Measurements from ENCODE around the gene FOXD4.
"Not testable (repeated sequence)": the region's sequence is repeated elsewhere in the genome, so short reads cannot be mapped to it uniquely, and the experiment has no call there.

Gene FOXD4

DNA sequence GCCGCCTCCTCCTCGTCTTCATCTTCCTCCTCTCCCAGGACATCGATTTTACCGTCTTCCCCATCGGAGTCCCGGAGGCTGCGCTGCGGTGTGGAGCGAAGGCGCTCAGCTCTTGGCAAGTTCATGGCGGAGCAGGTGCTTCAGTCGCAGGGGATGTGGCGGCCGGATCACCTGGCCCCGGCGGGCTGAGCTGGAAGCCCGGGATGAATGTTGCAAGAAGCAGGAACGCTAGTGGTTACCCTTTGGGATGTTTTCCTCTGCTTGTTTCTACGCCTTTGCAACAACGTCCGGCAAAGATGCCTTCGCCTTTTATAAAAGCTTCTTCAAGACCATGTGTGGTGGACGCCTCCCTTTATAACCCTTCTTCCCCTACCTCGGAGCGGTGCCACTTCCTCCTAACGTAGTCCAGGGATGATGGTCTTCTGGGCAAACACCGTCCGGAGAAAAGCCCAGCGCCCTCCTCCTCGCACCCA, at the start of gene FOXD4:
Gene FOXD4 (minus strand): TSS at position 423 of the 473 bp plus-strand sequence. CDS start 298 bp downstream, at position 125.
- not testable (repeated sequence) for DNase-seq (ENCODE audit: low read depth in 2 of 2, low spot score in 1 of 2)

DNA sequence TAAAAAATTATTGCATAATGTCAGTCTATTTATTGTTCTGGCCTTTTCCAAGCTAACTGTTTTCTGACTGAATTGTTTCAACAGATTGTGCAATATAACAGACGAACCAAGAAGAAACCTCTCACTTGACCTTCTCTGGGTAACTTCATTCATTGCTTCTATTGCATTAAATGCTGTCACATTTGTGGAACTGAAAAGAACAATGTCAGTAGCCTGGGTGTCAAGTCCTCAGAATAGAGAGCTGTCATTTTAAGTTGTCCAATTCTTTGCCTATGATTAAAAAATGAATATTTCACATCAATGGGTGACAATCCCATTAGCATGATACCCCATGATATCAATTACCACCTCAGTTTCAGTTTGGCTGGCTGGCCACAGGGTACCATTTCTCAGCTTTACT, 41.7 kb upstream of the FOXD4 start:
- DNase-seq (ENCODE audit: low read depth in 2 of 2, low spot score in 1 of 2) = not testable (repeated sequence)

DNA sequence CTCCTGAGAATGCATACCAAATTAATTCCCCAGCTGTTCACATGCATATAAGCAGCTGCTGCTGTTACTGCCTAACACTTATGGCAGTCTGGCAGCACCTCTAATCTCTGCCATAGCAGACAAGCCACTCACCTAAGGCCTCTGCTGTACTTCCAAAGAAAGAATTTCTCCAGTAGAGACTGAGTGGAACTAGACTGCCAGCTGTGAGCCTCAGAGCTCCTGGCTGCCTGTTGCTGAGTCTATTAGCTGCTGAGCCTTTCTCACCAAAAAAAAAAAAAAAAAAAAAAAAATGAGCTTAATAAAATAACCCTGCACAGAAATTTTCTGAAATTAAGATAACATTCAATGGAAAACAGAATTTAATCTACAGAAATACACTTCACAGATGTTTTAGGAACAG, 33.0 kb upstream of the FOXD4 start:
- not testable (repeated sequence) for DNase-seq (ENCODE audit: low read depth in 2 of 2, low spot score in 1 of 2)

GRCh38 chr9:139880-140279, 21.7 kb upstream of the FOXD4 start:
- not testable (repeated sequence) for DNase-seq (ENCODE audit: low read depth in 2 of 2, low spot score in 1 of 2)

DNA sequence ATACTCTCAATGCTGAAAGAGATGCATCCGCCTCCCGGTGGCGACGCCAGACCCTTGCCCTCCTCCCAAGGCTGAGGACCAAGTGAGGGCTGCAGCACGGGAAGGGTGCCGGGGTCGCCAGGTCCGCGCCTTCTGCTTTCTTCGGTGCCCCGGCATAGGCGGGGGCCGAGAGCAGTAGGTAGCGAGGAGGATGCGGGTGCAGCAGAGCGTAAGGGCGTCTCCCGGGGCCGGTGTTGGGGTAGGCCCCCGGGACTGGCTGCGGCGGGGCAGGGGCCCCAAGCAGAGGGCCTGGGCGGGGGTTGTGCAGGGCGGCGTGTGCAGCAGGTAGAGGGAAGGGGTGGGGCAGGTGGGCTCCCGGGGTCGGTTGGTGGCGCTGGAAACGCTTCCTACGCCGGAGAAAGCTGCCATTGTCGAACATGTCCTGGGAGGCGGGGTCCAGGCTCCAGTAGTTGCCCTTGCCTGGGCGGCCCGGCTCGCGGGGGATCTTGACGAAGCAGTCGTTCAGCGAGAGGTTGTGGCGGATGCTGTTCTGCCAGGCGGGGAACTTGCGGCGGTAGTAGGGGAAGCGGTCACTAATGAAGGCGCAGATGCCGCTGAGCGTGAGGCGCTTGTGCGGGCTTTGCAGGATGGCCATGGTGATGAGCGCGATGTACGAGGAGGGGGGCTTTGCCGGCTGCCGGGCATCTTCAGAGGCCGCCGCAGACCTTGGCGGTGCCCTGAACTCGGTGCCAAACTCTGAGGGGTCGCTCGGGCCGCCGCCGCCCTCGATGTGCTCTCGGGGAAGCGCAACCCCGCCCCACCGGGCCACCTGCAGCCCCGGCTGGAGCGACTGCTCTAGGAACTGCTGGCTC, 848 bp downstream of the FOXD4 start:
- not testable (repeated sequence) for DNase-seq (ENCODE audit: low read depth in 2 of 2, low spot score in 1 of 2)

- DNase-seq (ENCODE audit: low read depth in 2 of 2, low spot score in 1 of 2) = not testable (repeated sequence)
Measured at GRCh38 chr9:116239-117077, 1.8 kb downstream of the FOXD4 start.

DNA sequence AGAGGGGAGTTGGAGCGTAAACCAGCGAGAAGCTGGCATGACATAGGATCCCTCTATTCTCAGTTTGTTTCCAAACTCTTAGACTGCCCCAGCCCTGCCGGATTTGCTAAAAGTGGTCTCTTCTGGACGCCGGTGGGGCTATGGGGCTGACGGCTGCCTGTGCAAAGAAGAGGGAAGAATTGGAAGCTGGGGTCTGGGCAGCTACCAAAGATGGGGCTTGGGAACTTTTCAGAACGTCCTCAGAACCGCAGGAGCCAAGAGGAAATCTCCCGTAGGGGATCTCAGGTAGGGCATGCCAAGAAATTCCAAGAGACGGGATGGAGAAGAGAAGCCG, 3.1 kb downstream of the FOXD4 start:
- DNase-seq (ENCODE audit: low read depth in 2 of 2, low spot score in 1 of 2) = not testable (repeated sequence)

DNA sequence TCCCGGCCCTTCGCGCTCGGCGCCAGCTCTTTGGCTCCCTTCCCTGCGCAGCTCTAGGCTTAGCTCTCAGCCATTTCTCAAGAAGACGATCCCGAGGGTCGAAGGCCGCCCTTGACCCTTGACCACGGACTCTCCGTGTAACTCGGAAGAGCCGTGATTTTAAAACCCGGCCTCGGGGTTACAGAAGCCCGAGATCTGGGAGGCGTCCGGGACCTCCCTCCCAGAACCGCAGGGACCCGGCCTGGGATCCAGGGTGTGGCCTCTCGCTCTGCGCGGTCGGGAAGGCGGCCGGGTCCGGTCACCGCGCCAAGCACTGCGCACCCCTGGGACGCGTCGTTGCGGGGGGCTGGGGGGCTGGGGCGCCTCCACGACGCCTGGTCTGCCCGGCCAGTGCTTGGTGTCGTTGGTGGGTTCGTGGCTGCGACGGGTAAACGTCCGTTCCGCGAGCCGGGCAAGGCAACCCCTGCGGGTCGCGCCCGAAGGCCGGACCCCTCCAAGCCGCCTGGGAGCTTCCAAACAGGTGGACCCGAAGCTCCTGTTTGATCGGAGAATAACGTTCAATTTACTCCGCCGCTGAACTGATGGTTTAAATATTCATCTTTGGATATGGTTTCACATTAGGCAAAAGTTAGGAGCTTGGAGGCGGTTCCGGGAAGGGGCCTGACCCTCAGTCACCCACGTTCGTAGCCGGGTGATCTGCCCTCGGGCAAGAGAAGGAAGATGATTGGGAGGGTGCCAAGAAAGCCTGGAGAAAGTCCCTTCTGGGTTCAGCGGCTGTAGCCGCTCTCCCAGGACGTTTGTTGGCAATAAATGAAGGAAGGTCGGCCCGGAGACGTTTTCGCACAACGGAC, 3.7 kb downstream of the FOXD4 start:
- not testable (repeated sequence) for DNase-seq (ENCODE audit: low read depth in 2 of 2, low spot score in 1 of 2)

GRCh38 chr9:113468-114266, 4.5 kb downstream of the FOXD4 start:
- not testable (repeated sequence) for DNase-seq (ENCODE audit: low read depth in 2 of 2, low spot score in 1 of 2)

- DNase-seq (ENCODE audit: low read depth in 2 of 2, low spot score in 1 of 2) = not testable (repeated sequence)
Measured at GRCh38 chr9:112589-113467, 5.4 kb downstream of the FOXD4 start.

- DNase-seq (ENCODE audit: low read depth in 2 of 2, low spot score in 1 of 2) = not testable (repeated sequence)
Measured at GRCh38 chr9:110672-111071, 7.5 kb downstream of the FOXD4 start.

- not testable (repeated sequence) for DNase-seq (ENCODE audit: low read depth in 2 of 2, low spot score in 1 of 2)
Measured at GRCh38 chr9:109540-109939, 8.7 kb downstream of the FOXD4 start.

GRCh38 chr9:108742-109495, 9.3 kb downstream of the FOXD4 start:
- not testable (repeated sequence) for DNase-seq (ENCODE audit: low read depth in 2 of 2, low spot score in 1 of 2)

- DNase-seq (ENCODE audit: low read depth in 2 of 2, low spot score in 1 of 2) = not testable (repeated sequence)
Measured at GRCh38 chr9:105991-106390, 12.2 kb downstream of the FOXD4 start.

GRCh38 chr9:100430-100829, 17.8 kb downstream of the FOXD4 start:
- DNase-seq (ENCODE audit: low read depth in 2 of 2, low spot score in 1 of 2) = not testable (repeated sequence)

- not testable (repeated sequence) for DNase-seq (ENCODE audit: low read depth in 2 of 2, low spot score in 1 of 2)
Measured at GRCh38 chr9:99867-100266, 18.4 kb downstream of the FOXD4 start.

- not testable (repeated sequence) for DNase-seq (ENCODE audit: low read depth in 2 of 2, low spot score in 1 of 2)
Measured at GRCh38 chr9:98775-99174, 19.4 kb downstream of the FOXD4 start.

GRCh38 chr9:94992-95391, 23.2 kb downstream of the FOXD4 start:
- not testable (repeated sequence) for DNase-seq (ENCODE audit: low read depth in 2 of 2, low spot score in 1 of 2)
